Stimulated activated CD8-positive, alpha-beta memory T cell treated with anti-CD3 and anti-CD28 coated beads, Interleukin-2, amount 100 ng/mL, for 48 hours (primary cell): ENCODE measurements around the gene FCGBP.
"Not testable (repeated sequence)": the region's sequence is repeated elsewhere in the genome, so short reads cannot be mapped to it uniquely, and the experiment has no call there.

Experiments
- DNase-seq, 2 donors: peaks; one replicate each; pipeline ENCODE4 v3.0.0-alpha.2; 2020; ENCODE audit warnings: low read depth in 2 of 2

Gene FCGBP

DNA sequence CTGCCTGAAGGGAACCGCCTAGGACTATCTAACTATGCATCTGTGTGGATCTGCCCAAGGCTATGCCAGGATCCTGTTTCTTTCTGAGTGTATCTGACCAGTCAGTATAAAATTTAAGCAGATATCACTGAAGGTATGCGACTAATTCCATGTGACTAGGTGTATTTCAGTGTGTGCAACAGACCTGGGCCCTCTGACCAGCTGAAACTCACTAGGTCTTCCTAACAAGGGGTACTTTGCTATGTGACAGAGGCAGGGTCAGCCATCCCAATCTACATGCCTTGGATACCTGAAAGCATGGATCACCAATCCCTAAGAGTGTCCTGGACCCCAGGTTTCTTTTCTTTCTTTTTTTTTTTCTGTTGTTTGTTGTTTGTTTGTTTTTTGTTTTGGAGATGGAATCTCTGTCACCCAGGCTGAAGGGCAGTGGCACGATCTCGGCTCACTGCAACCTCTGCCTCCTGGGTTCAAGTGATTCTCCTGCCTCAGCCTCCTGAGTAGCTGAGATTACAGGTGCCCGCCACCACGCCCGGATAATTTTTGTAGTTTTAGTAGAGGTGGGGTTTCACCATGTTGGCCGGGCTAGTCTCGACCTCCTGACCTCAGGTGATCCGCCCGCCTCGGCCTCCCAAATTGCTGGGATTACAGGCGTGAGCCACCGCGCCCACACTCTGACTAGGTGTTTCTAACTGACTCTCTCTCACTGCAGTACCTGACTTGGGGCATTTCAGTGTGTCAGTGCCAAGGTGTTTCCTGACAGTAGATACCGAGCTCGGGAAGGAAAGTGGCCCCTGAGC is 43.5 kb downstream of the FCGBP start:
- DNase-seq, result no peak

GRCh38 chr19:39889872-39890754 is 44.3 kb downstream of the FCGBP start:
- DNase-seq, result not testable (repeated sequence)

DNA sequence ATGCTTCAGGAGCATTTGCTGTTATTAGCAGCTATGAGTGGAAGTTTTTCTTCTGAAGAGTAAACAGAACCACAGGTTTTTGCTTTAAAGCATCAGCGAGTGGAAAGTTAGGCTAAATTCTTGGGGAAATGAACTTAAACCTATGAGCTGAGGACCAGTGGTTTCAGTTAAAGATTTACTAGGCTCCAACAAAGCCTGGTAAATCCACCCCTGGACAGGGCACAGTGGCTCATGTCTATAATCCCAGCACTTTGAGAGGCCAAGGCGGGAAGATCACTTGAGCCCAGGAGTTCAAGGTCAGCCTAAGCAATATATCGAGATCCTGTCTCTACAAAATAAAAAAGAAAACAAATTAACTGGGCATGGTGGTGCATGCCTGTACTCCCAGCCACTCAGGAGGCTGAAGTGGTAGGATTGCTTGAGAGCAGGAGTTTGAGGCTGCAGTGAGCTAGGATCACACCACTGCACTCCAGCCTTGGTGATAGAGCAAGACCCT is 46.9 kb downstream of the FCGBP start:
- DNase-seq, result not testable (repeated sequence)

DNA sequence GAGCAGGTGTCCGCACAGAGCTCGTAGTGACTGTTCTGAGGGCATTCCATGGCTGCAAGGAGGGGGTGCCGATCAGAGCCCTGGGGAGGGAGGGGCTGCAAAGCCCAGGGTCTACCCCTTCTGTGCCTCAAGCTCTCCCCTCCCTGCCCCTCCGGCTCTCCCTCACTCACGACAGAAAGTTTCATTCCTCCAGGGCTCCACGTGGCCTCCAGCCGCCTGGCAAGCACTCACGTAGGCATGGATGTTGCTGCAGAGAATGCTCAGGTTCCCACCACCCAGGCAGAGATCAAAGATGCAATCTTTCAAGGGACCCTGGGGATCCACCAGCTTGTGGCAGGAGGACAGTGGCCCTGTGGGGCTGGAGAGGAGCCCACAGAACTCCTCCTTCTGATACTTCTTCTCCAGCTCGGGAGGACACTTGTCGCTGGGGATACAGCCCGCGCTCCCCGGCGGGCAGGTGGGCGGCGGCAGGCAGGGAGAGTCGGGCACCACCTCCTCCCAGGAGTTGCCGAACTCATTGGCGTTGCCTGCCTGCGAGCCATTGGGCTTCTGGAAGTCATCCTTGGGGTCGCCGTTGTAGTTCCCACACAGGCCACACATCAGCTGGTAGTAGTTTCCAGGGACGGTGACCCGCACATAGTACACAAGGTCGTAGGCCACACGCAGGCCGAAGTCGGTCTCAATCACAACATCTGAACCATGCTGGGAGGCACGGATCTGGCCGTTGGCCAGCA is 48.4 kb downstream of the FCGBP start:
- not testable (repeated sequence) for DNase-seq

DNA sequence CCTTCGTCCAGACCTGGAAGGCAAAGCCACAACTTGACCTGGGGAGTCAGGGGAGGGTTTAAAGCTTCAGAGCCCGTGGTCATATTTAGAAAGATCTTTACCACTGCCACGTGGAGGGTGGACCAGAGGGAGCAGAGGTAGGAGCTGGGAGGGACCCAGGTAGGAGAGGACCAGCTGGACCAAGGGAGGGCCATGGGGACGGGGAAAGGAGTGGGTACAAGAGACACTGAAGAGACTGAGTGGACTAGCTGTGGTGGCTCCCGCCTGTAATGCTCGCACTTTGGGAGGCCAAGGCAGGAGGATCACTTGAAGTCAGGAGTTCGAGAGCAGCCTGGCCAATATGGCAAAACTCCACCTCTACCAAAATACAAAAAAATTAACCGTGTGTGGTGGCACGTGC is 49.7 kb downstream of the FCGBP start:
- not testable (repeated sequence) for DNase-seq
